Pancreas (tissue), 10 donors: ENCODE results near the gene DIDO1. TPM values are rescaled to one million over a fixed set of nuclear protein-coding genes. Genes with fewer than 3 reads are reported as not detected.
A peak's percentile ranks its signal among the peaks of the same experiment; 100 is the strongest.
"Not testable (repeated sequence)": the region's sequence is repeated elsewhere in the genome, so short reads cannot be mapped to it uniquely, and the experiment has no call there.

Experiments
- ATAC-seq, 4 donors: fragments of 200-7000 bp; cut with Tn5 transposase; one replicate each; pipeline versions ENCODE4 v1.8.0 to v1.9.1; 2020; ENCODE audit warnings: mild to moderate bottlenecking in 4 of 4, moderate library complexity in 4 of 4
- DNase-seq, 6 donors: peaks; one replicate each; pipeline ENCODE4 v3.0.0-alpha.2; 2020
- FAIRE-seq: peaks from 2 replicates; lab custom pipeline; 2012; peaks lifted over from hg19 to GRCh38; lab: Jason Lieb, UNC
- H3K27ac ChIP-seq, 4 donors: fragments of 200-600 bp; sonication (generic); 1 replicate in 3 of 4; 2 replicates in 1 of 4; pipeline versions ENCODE4 v1.5.0 to v1.8.0; 2020
- H3K27me3 ChIP-seq, 4 donors: fragments of 200-600 bp; one replicate each; pipeline ENCODE4 v1.8.0; 2021
- H3K36me3 ChIP-seq, 3 donors: fragments of 200-600 bp; sonication (generic) in 1 of 3; one replicate each; pipeline versions ENCODE4 v1.5.0 to v1.8.0; 2020 to 2021
- H3K4me1 ChIP-seq, 3 donors: fragments of 200-600 bp; one replicate each; pipeline ENCODE4 v1.8.0; 2021
- H3K4me3 ChIP-seq, 4 donors: fragments of 200-600 bp; sonication (generic) in 2 of 4; one replicate each; pipeline versions ENCODE4 v1.5.0 to v1.8.0; 2020 to 2021
- H3K9me3 ChIP-seq, 4 donors: fragments of 200-600 bp; one replicate each; pipeline ENCODE4 v1.8.0; 2021
- WGBS, 2 donors: extraction: QIAGEN DNeasy Blood & Tissue Kit; methylation state at CpG; one replicate each; pipeline ENCODE4 v1.1.7; 2013; 5-methylcytosine and 5-hydroxymethylcytosine counted together
- intact Hi-C, 3 donors: fragments of 100-400 bp; cut with DNase I; formaldehyde crosslinking; loops; one replicate each; pipeline versions ENCODE4 v1.11.1 to v1.14.2; 2022
- polyA plus RNA-seq, 2 donors: library from polyadenylated mRNA; stranded (reverse); fragments of 200-250 nt; gene quantifications; one replicate each; pipeline ENCODE4 v1.2.3, GENCODE V29; 2013
- total RNA-seq, 6 donors: library from RNA; stranded (reverse); fragmentation: NEBNext Ultra II Directional in 4 of 6; extraction: Animal tissue kit (Norgen Biotek cat#: 25700) in 4 of 6; gene quantifications; one replicate each; pipeline versions ENCODE4 v1.2.1 to v1.2.4, GENCODE V29; 2021 to 2023
- TF ChIP-seq, protein P1 (sequence below), 4 donors: fragments of 200-600 bp; sonication (generic) in 3 of 4; IDR thresholded peaks; one replicate each; pipeline versions ENCODE4 v1.5.0 to v1.8.0; 2021; ENCODE audit warnings: antibody characterized with exemption in 4 of 4
- donor health status: healthy with polysubstance abuse.
- donor health status: DM: no; HTN: no; CAD: no; lungs with moderate emphysema.
- donor health status: DM: no; HTN: no; CAD: no.
- donor health status: control.
- donor health status: control.
- donor health status: Bipolar disorder and iron deficiency.
- donor health status: DM: yes; HTN: yes; CAD: no.
- donor health status: DM: no; HTN: no; CAD: no.
- donor health status: DM: no; HTN: no; CAD: no.
- donor health status: DM: yes; HTN: yes; CAD: no.

The DIDO1 gene
- total and polyA plus RNA-seq, 8 donors: 16.7 to 29.8 (median 18.5) TPM

- ATAC-seq (no peak), DNase-seq (peak in 1 of 6 donors; percentile 49), FAIRE-seq (no peak)
- H3K27me3 ChIP-seq: no peaks in the 10 kb centered on the region
- H3K4me1 ChIP-seq: no peaks in the 10 kb centered on the region
- no peaks in the 10 kb centered on the region for H3K36me3 ChIP-seq
- no peak overlapping the region for H3K4me3 ChIP-seq
- WGBS, 2 donors: 84 to 90% methylated on average over 27 to 30 of the region's 30 CpGs
- no peak overlapping the region for H3K27ac ChIP-seq
- intact Hi-C loops: no loop called here
- TF ChIP-seq, protein P1, sequence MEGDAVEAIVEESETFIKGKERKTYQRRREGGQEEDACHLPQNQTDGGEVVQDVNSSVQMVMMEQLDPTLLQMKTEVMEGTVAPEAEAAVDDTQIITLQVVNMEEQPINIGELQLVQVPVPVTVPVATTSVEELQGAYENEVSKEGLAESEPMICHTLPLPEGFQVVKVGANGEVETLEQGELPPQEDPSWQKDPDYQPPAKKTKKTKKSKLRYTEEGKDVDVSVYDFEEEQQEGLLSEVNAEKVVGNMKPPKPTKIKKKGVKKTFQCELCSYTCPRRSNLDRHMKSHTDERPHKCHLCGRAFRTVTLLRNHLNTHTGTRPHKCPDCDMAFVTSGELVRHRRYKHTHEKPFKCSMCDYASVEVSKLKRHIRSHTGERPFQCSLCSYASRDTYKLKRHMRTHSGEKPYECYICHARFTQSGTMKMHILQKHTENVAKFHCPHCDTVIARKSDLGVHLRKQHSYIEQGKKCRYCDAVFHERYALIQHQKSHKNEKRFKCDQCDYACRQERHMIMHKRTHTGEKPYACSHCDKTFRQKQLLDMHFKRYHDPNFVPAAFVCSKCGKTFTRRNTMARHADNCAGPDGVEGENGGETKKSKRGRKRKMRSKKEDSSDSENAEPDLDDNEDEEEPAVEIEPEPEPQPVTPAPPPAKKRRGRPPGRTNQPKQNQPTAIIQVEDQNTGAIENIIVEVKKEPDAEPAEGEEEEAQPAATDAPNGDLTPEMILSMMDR (IDR thresholded peaks at IDR 0.05): no peak
- H3K9me3 ChIP-seq: no peaks in the 10 kb centered on the region
Measured at GRCh38 chr20:62962221-62962879, 36.0 kb upstream of the DIDO1 start.

DNA sequence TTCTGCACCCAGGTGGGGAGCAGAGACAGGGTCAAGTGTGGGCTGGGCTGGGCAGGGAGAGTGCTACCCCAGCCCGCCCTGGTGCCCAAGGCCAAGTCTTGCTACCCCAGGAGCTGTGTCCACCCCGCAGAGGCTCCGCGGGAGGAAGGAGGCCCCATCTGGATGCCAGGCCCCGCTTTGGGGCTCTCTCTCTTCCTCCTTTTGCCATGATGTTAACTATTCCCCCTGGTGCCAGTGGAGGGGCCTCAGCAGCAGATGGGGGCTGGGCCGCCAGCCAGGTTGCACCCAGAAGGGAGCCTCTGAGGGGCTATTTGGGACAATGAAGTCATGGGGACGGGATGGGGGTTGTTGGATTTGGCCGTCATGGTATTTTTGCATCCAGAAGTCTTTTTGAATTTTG, 35.5 kb upstream of the DIDO1 start:
- Histone ChIP-seq H3K4me1 (no peaks in the 10 kb centered on the region), H3K4me3 (no peak overlapping the region), H3K27ac (no peak overlapping the region), H3K36me3 (no peaks in the 10 kb centered on the region), H3K9me3 (no peaks in the 10 kb centered on the region), H3K27me3 (no peaks in the 10 kb centered on the region)
- WGBS, 2 donors: 86 to 93% methylated on average over 5 to 8 of the region's 8 CpGs
- DNase-seq (peak in 1 of 6 donors; percentile 36), FAIRE-seq (no peak), ATAC-seq (no peak)
- TF ChIP-seq, protein P1 (IDR thresholded peaks at IDR 0.05): no peak
- intact Hi-C loops: no loop called here

- Histone ChIP-seq H3K4me1 (no peaks in the 10 kb centered on the region), H3K27ac (no peak overlapping the region), H3K36me3 (no peaks in the 10 kb centered on the region), H3K27me3 (no peaks in the 10 kb centered on the region), H3K4me3 (no peak overlapping the region), H3K9me3 (no peaks in the 10 kb centered on the region)
- FAIRE-seq: no peak
- TF ChIP-seq, protein P1 (IDR thresholded peaks at IDR 0.05): no peak
- 79 to 83% methylated on average over 19 of the region's 19 CpGs for WGBS, 2 donors
- peak in 1 of 6 donors; percentile 45 for DNase-seq
- intact Hi-C loops: no loop called here
- no peak for ATAC-seq
Measured at GRCh38 chr20:62961310-62961783, 35.0 kb upstream of the DIDO1 start.

DNA sequence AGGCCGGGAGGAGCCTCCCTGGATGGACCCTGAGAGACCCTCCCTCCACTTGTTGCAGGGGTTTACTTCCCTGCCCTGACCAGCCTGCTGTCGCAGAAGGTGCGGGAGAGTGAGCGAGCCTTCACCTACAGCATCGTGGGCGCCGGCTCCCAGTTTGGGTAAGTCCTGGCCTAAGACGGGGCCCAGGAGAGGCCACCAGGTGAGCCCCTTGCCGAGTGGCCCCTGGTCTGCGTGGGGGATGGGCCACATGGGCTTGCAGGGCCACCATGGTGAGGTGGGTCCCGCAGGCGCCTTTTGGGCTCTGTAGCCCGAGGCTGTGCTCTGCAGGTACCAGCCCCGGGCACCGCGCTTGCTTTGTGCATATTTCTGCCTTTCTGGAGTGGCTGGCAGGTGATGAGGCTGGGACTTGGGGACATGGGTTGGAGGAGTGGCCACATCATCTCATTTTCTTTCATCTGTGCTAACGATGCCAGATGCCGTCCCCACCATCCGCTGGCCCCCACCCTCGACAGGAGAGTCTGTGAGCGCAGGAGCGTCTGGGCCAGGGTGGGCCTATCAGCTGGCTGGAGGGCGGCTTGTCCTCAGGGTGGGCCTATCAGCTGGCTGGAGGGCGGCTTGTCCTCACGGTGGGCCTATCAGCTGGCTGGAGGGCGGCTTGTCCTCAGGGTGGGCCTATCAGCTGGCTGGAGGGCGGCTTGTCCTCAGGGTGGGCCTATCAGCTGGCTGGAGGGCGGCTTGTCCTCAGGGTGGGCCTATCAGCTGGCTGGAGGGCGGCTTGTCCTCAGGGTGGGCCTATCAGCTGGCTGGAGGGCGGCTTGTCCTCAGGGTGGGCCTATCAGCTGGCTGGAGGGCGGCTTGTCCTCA, 34.4 kb upstream of the DIDO1 start:
- H3K27ac ChIP-seq, H3K27me3 ChIP-seq, intact Hi-C loops, H3K4me3 ChIP-seq, FAIRE-seq, H3K4me1 ChIP-seq, H3K9me3 ChIP-seq, H3K36me3 ChIP-seq, ATAC-seq: not testable (repeated sequence)
- peak in 1 of 6 donors; percentile 65 for DNase-seq
- WGBS, 2 donors: 81 to 90% methylated on average over 23 to 27 of the region's 31 CpGs

DNA sequence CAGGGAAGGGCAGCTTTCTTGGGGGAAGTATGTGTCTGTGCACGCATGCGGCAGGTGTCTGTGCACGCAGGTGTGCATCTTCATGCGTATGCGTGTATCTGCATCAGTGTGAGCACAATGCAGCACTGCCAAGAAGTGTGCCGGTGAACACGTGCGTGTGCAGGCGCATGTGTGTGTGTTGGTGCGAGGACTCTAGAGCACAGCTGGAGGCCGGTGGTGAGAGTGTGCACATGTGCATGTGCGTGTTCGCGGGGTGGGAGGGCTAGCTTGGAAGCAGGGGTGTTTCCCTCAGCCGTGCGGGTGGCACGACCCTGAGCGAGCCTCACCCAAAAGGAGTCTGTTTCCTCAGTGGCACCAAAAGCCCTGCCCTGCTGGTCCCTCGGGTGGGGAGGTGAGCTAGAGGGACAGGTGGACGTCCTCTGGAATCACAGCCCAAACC, 33.7 kb upstream of the DIDO1 start:
- H3K9me3 ChIP-seq: no peaks in the 10 kb centered on the region
- DNase-seq (peak in 2 of 6 donors; percentile 8 to 47), ATAC-seq (no peak), FAIRE-seq (no peak)
- H3K27ac ChIP-seq: no peak overlapping the region
- no peaks in the 10 kb centered on the region for H3K4me1 ChIP-seq
- WGBS, 2 donors: 76 to 93% methylated on average over 20 of the region's 20 CpGs
- no peaks in the 10 kb centered on the region for H3K36me3 ChIP-seq
- TF ChIP-seq, protein P1 (IDR thresholded peaks at IDR 0.05): no peak
- no peaks in the 10 kb centered on the region for H3K27me3 ChIP-seq
- no peak overlapping the region for H3K4me3 ChIP-seq
- intact Hi-C loops: no loop called here
